Measurements from ENCODE around the gene TRIM52.

The TRIM52 gene

GRCh38 chr5:181231432-181231831 lies 29.5 kb downstream of the TRIM52 start:
- no peak for DNase-seq (ENCODE audit: low read depth in 1 of 2, low spot score in 1 of 2)
- H3K4me3 ChIP-seq (replicated peaks; ENCODE audit: insufficient read depth, low read length), result no peak overlapping the region
- no peaks in the 10 kb centered on the region for H3K27me3 ChIP-seq (ENCODE audit: insufficient read depth, poor library complexity, severe bottlenecking)
- H3K27ac ChIP-seq (replicated peaks), result no peak overlapping the region
- TF ChIP-seq, protein P1, sequence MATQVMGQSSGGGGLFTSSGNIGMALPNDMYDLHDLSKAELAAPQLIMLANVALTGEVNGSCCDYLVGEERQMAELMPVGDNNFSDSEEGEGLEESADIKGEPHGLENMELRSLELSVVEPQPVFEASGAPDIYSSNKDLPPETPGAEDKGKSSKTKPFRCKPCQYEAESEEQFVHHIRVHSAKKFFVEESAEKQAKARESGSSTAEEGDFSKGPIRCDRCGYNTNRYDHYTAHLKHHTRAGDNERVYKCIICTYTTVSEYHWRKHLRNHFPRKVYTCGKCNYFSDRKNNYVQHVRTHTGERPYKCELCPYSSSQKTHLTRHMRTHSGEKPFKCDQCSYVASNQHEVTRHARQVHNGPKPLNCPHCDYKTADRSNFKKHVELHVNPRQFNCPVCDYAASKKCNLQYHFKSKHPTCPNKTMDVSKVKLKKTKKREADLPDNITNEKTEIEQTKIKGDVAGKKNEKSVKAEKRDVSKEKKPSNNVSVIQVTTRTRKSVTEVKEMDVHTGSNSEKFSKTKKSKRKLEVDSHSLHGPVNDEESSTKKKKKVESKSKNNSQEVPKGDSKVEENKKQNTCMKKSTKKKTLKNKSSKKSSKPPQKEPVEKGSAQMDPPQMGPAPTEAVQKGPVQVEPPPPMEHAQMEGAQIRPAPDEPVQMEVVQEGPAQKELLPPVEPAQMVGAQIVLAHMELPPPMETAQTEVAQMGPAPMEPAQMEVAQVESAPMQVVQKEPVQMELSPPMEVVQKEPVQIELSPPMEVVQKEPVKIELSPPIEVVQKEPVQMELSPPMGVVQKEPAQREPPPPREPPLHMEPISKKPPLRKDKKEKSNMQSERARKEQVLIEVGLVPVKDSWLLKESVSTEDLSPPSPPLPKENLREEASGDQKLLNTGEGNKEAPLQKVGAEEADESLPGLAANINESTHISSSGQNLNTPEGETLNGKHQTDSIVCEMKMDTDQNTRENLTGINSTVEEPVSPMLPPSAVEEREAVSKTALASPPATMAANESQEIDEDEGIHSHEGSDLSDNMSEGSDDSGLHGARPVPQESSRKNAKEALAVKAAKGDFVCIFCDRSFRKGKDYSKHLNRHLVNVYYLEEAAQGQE (IDR thresholded peaks at IDR 0.05; ENCODE audit: insufficient replicate concordance, low read depth), result no peak
- TF ChIP-seq POLR2AphosphoS5 (IDR thresholded peaks at IDR 0.05; ENCODE audit: low read depth) (no peak), SPI1 (IDR thresholded peaks at IDR 0.05; ENCODE audit: borderline replicate concordance, low read depth) (no peak), CTCF (IDR thresholded peaks at IDR 0.05; ENCODE audit: insufficient read depth, low read length) (no peak), GABPA (IDR thresholded peaks at IDR 0.05; ENCODE audit: low read depth) (no peak)

- Histone ChIP-seq H3K27me3 (ENCODE audit: insufficient read depth, poor library complexity, severe bottlenecking) (no peaks in the 10 kb centered on the region), H3K27ac (replicated peaks) (no peak overlapping the region), H3K4me3 (replicated peaks; ENCODE audit: insufficient read depth, low read length) (no peak overlapping the region)
- no peak for TF ChIP-seq POLR2AphosphoS5 (IDR thresholded peaks at IDR 0.05; ENCODE audit: low read depth)
- no peak for TF ChIP-seq SPI1 (IDR thresholded peaks at IDR 0.05; ENCODE audit: borderline replicate concordance, low read depth)
- TF ChIP-seq, protein P1 (IDR thresholded peaks at IDR 0.05; ENCODE audit: insufficient replicate concordance, low read depth), result no peak
- no peak for TF ChIP-seq CTCF (IDR thresholded peaks at IDR 0.05; ENCODE audit: insufficient read depth, low read length)
- no peak for DNase-seq (ENCODE audit: low read depth in 1 of 2, low spot score in 1 of 2)
Observed at GRCh38 chr5:181230551-181230950, 30.4 kb downstream of the TRIM52 start.

DNA sequence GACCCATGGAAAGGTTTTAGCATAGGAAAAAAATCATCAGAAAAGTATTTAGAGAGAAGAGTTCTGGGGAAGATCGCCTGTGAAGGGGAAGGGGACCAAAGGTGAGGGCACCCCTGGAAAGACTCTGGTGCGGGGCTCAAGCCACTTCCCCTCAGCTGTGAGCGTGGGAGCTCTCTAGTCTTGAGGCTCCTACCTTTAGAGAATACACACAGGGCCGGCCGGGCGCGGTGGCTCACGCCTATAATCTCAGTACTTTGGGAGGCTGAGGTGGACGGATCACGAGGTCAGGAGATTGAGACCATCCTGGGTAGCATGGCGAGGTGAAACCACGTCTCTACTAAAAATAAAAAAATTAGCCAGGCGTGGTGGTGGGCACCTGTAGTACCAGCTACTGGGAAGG lies 30.9 kb downstream of the TRIM52 start:
- no peak for DNase-seq (ENCODE audit: low read depth in 1 of 2, low spot score in 1 of 2)
- Histone ChIP-seq H3K27ac (replicated peaks) (no peak overlapping the region), H3K4me3 (replicated peaks; ENCODE audit: insufficient read depth, low read length) (no peak overlapping the region), H3K27me3 (ENCODE audit: insufficient read depth, poor library complexity, severe bottlenecking) (no peaks in the 10 kb centered on the region)
- TF ChIP-seq SPI1 (IDR thresholded peaks at IDR 0.05; ENCODE audit: borderline replicate concordance, low read depth) (no peak), POLR2AphosphoS5 (IDR thresholded peaks at IDR 0.05; ENCODE audit: low read depth) (no peak), GABPA (IDR thresholded peaks at IDR 0.05; ENCODE audit: low read depth) (no peak), CTCF (IDR thresholded peaks at IDR 0.05; ENCODE audit: insufficient read depth, low read length) (no peak)
- TF ChIP-seq, protein P1 (IDR thresholded peaks at IDR 0.05; ENCODE audit: insufficient replicate concordance, low read depth), result no peak

All from HL-60 (cell line).